DOHH2 (cell line): Measurements from ENCODE around the gene KBTBD2.

ENCODE experiments used
- EZH2phosphoT487 ChIP-seq: fragments of 200-600 bp; sonication (generic); IDR thresholded peaks from 2 replicates; pipeline ENCODE4 v1.6.1; 2017; ENCODE audit warnings: borderline replicate concordance, mild to moderate bottlenecking, antibody characterized with exemption, low read length, moderate library complexity, mixed read lengths
- TF ChIP-seq, protein P1 (sequence below): fragments of 200-600 bp; sonication (generic); IDR thresholded peaks from one replicate; pipeline ENCODE4 v1.5.1; 2014; ENCODE audit warnings: antibody characterized with exemption, mild to moderate bottlenecking, low read depth, low read length; ENCODE audit not compliant: poor library complexity, severe bottlenecking

DNA sequence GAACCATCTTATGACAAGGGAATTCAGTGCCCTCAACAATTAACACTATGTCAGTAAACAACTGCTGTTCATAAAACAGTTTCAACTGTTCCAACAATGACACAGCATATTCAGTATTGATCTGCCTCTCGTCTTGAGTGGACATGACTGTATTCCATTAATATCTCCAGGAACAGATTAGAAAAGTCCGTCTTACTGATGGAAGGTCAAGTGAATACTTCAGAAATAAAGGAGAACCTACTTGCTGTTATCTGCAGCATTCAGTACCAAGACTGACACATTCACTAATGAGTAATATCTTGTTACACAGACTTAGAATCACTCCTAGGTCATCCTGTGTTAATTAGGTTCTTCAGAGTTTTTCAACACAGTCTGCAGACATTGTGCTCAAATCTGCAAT lies 12.1 kb downstream of the KBTBD2 start:
- TF ChIP-seq, protein P1, sequence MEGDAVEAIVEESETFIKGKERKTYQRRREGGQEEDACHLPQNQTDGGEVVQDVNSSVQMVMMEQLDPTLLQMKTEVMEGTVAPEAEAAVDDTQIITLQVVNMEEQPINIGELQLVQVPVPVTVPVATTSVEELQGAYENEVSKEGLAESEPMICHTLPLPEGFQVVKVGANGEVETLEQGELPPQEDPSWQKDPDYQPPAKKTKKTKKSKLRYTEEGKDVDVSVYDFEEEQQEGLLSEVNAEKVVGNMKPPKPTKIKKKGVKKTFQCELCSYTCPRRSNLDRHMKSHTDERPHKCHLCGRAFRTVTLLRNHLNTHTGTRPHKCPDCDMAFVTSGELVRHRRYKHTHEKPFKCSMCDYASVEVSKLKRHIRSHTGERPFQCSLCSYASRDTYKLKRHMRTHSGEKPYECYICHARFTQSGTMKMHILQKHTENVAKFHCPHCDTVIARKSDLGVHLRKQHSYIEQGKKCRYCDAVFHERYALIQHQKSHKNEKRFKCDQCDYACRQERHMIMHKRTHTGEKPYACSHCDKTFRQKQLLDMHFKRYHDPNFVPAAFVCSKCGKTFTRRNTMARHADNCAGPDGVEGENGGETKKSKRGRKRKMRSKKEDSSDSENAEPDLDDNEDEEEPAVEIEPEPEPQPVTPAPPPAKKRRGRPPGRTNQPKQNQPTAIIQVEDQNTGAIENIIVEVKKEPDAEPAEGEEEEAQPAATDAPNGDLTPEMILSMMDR: no peak
- TF ChIP-seq EZH2phosphoT487: no peak
